ENCODE results near the gene NKPD1.

NKPD1 gene

GRCh38 chr19:45160870-45161737, at the start of gene NKPD1:
TSS of gene NKPD1 (minus strand) at chr19:45160982. CDS start at chr19:45160150, 832 bp downstream.
- H3K4me3 ChIP-seq (ENCODE audit: low read depth, low read length): no peak within 1 kb of the TSS
- TF ChIP-seq CTCF (IDR thresholded peaks at IDR 0.05; ENCODE audit: low read depth, low read length): no peak
- in situ Hi-C loops (cut with HindIII; ENCODE audit: low sequenced_read_pairs): no loop called here
- DNase-seq (ENCODE audit: low read depth, low spot score): no peak

- TF ChIP-seq CTCF (IDR thresholded peaks at IDR 0.05; ENCODE audit: low read depth, low read length): no peak
- DNase-seq (ENCODE audit: low read depth, low spot score): no peak
- in situ Hi-C loops (cut with HindIII; ENCODE audit: low sequenced_read_pairs): no loop called here
- no peak overlapping the region for H3K4me3 ChIP-seq (ENCODE audit: low read depth, low read length)
Measured at GRCh38 chr19:45206328-45206727, 45.5 kb upstream of the NKPD1 start.

- no peak for TF ChIP-seq CTCF (IDR thresholded peaks at IDR 0.05; ENCODE audit: low read depth, low read length)
- H3K4me3 ChIP-seq (ENCODE audit: low read depth, low read length): no peak overlapping the region
- no peak for DNase-seq (ENCODE audit: low read depth, low spot score)
- in situ Hi-C loops (cut with HindIII; ENCODE audit: low sequenced_read_pairs): no loop called here
Measured at GRCh38 chr19:45205810-45206209, 45.0 kb upstream of the NKPD1 start.

GRCh38 chr19:45202637-45203036, 41.9 kb upstream of the NKPD1 start:
- no peak for DNase-seq (ENCODE audit: low read depth, low spot score)
- in situ Hi-C loops (cut with HindIII; ENCODE audit: low sequenced_read_pairs): no loop called here
- no peak for TF ChIP-seq CTCF (IDR thresholded peaks at IDR 0.05; ENCODE audit: low read depth, low read length)
- H3K4me3 ChIP-seq (ENCODE audit: low read depth, low read length): no peak overlapping the region

GRCh38 chr19:45200568-45200967, 39.8 kb upstream of the NKPD1 start:
- in situ Hi-C loops (cut with HindIII; ENCODE audit: low sequenced_read_pairs): no loop called here
- peak; percentile 27 for TF ChIP-seq CTCF (IDR thresholded peaks at IDR 0.05; ENCODE audit: low read depth, low read length)
- DNase-seq (ENCODE audit: low read depth, low spot score): peak; percentile 31
- no peak overlapping the region for H3K4me3 ChIP-seq (ENCODE audit: low read depth, low read length)

GRCh38 chr19:45195764-45196163, 35.0 kb upstream of the NKPD1 start:
- no peak for TF ChIP-seq CTCF (IDR thresholded peaks at IDR 0.05; ENCODE audit: low read depth, low read length)
- in situ Hi-C loops (cut with HindIII; ENCODE audit: low sequenced_read_pairs): no loop called here
- no peak overlapping the region for H3K4me3 ChIP-seq (ENCODE audit: low read depth, low read length)
- no peak for DNase-seq (ENCODE audit: low read depth, low spot score)
